BJ (cell line): ENCODE results near the gene FGFR4. TPM values are rescaled to one million over a fixed set of nuclear protein-coding genes. Genes with fewer than 3 reads are reported as not detected.
A peak's percentile ranks its signal among the peaks of the same experiment; 100 is the strongest.

ENCODE experiments used
- CTCF ChIA-PET: fragments of 350-600 bp; formaldehyde crosslinking; extraction: SDS; loops from one replicate; lab custom pipeline; 2021; ENCODE audit warnings: antibody characterized with exemption, inconsistent platforms; lab: Yijun Ruan, JAX
- POLR2A ChIA-PET: fragments of 300-600 bp; sonication (Branson Sonifier 250); formaldehyde crosslinking; extraction: SDS; loops from one replicate; lab custom pipeline; 2021; ENCODE audit warnings: antibody characterized with exemption; lab: Charles Lee
- DNase-seq: peaks from one replicate; pipeline ENCODE4 v3.0.0-alpha.2; 2011; ENCODE audit warnings: low read depth
- H3K27me3 ChIP-seq: 2 replicates; pipeline ENCODE4 v1.6.0; 2011; ENCODE audit warnings: low read length; ENCODE audit not compliant: control insufficient read depth, insufficient read depth
- H3K36me3 ChIP-seq: 2 replicates; pipeline ENCODE4 v1.5.1; 2011; ENCODE audit warnings: low read length; ENCODE audit not compliant: control insufficient read depth, insufficient read depth
- H3K4me3 ChIP-seq: 2 replicates; pipeline ENCODE4 v1.5.1; 2011; ENCODE audit warnings: low read depth, mild to moderate bottlenecking, control low read depth, low read length
- CTCF ChIP-seq: IDR thresholded peaks from 2 replicates; pipeline ENCODE4 v1.5.1; 2011; ENCODE audit warnings: low read depth, mild to moderate bottlenecking, control low read depth, inconsistent platforms, low read length, moderate library complexity; ENCODE audit not compliant: insufficient read depth
- polyA plus RNA-seq: library from polyadenylated mRNA; depleted of rRNA; stranded (reverse); fragments of >200 nt; gene quantifications from 2 replicates; pipeline ENCODE4 v1.2.3, GENCODE V29; 2011

The FGFR4 gene
- polyA plus RNA-seq, 1 experiment: 0.12 TPM

- POLR2A ChIA-PET: no interaction called here
- TF ChIP-seq CTCF: no peak
- CTCF ChIA-PET: interaction anchor here (0.6 to 4.2 kb wide), 4 partner anchors 20 to 373 kb away, joined by 3 to 15 read pairs (median 4); no protein-coding TSS in a partner anchor
- Histone ChIP-seq H3K36me3 (peaks cover 4% of the 10 kb centered on the region; the same call in 1 of the 2 replicates), H3K4me3 (peak overlapping the region; percentile 64), H3K27me3 (no peaks in the 10 kb centered on the region)
- no peak for DNase-seq
Observed at GRCh38 chr5:177133853-177134696, 47.4 kb downstream of the FGFR4 start.

- CTCF ChIA-PET: interaction anchor here (0.6 to 4.2 kb wide), 4 partner anchors 21 to 372 kb away, joined by 3 to 15 read pairs (median 4); no protein-coding TSS in a partner anchor
- no peak for TF ChIP-seq CTCF
- Histone ChIP-seq H3K36me3 (peaks cover 4% of the 10 kb centered on the region; the same call in 1 of the 2 replicates), H3K27me3 (no peaks in the 10 kb centered on the region), H3K4me3 (peak overlapping the region; percentile 64)
- no peak for DNase-seq
- POLR2A ChIA-PET: no interaction called here
Observed at GRCh38 chr5:177134697-177135225, 48.0 kb downstream of the FGFR4 start.

GRCh38 chr5:177140312-177140711 is 53.6 kb downstream of the FGFR4 start:
- POLR2A ChIA-PET: no interaction called here
- CTCF ChIA-PET: interaction anchor here (0.6 to 0.7 kb wide), 2 partner anchors 26 to 49 kb away, joined by 3 read pairs; no protein-coding TSS in a partner anchor
- TF ChIP-seq CTCF: no peak

GRCh38 chr5:177141496-177141895 is 54.8 kb downstream of the FGFR4 start:
- no peak for DNase-seq
- POLR2A ChIA-PET: no interaction called here
- H3K4me3 ChIP-seq: no peak overlapping the region
- H3K36me3 ChIP-seq: peaks cover 4% of the 10 kb centered on the region
- CTCF ChIA-PET: no interaction called here
- no peak for TF ChIP-seq CTCF
- H3K27me3 ChIP-seq: no peaks in the 10 kb centered on the region

More at GRCh38 chr5:177140312-177140711, 53.6 kb downstream of the FGFR4 start:
- Histone ChIP-seq H3K4me3 (no peak overlapping the region), H3K27me3 (no peaks in the 10 kb centered on the region), H3K36me3 (peaks cover 6% of the 10 kb centered on the region; the same call in 1 of the 2 replicates)
- no peak for DNase-seq

- H3K36me3 ChIP-seq: peaks cover 6% of the 10 kb centered on the region
- ChIA-PET POLR2A (no interaction called here), CTCF (no interaction called here)
- DNase-seq: no peak
- no peak overlapping the region for H3K4me3 ChIP-seq
- H3K27me3 ChIP-seq: no peaks in the 10 kb centered on the region
- no peak for TF ChIP-seq CTCF
Observed at GRCh38 chr5:177142098-177142611, 55.4 kb downstream of the FGFR4 start.
